HCT116 (cell line): ENCODE data around the gene RPL14.
"Not testable (repeated sequence)": the region's sequence is repeated elsewhere in the genome, so short reads cannot be mapped to it uniquely, and the experiment has no call there.

ENCODE experiments used
- EZH2 ChIP-seq: fragments of 200-600 bp; sonication (generic); IDR thresholded peaks from 2 replicates; pipeline ENCODE4 v1.6.1; 2017; ENCODE audit warnings: antibody characterized with exemption, mixed run types
- POLR2A ChIP-seq: IDR thresholded peaks from 2 replicates; pipeline ENCODE4 v1.7.0; 2011; ENCODE audit warnings: borderline replicate concordance; ENCODE audit not compliant: insufficient read depth, insufficient read length; ENCODE audit errors: extremely low read depth
- POLR2AphosphoS5 ChIP-seq: IDR thresholded peaks from 2 replicates; pipeline ENCODE4 v1.6.1; 2011; ENCODE audit warnings: mild to moderate bottlenecking, low read depth, low read length, moderate library complexity
- RAD21 ChIP-seq: IDR thresholded peaks from 2 replicates; pipeline ENCODE4 v1.6.1; 2012; ENCODE audit warnings: low read depth, mild to moderate bottlenecking
- TF ChIP-seq, protein P1 (sequence below), 3 experiments: fragments of 200-600 bp in 1 of 3; sonication (generic) in 1 of 3; IDR thresholded peaks in 2 of 3; conservative IDR thresholded peaks in 1 of 3; 2 replicates each; pipeline ENCODE4 v1.5.1; 2012 to 2017; ENCODE audit warnings: low read depth in 2 of 3, low read length in 2 of 3, antibody characterized with exemption in 1 of 3, borderline replicate concordance in 1 of 3, control low read depth in 1 of 3, mild to moderate bottlenecking in 1 of 3, mixed read lengths in 1 of 3, mixed run types in 1 of 3, moderate library complexity in 1 of 3; ENCODE audit not compliant: insufficient read depth in 1 of 3
- TF ChIP-seq, protein P2 (sequence below): IDR thresholded peaks from 2 replicates; pipeline ENCODE4 v1.6.1; 2012

DNA sequence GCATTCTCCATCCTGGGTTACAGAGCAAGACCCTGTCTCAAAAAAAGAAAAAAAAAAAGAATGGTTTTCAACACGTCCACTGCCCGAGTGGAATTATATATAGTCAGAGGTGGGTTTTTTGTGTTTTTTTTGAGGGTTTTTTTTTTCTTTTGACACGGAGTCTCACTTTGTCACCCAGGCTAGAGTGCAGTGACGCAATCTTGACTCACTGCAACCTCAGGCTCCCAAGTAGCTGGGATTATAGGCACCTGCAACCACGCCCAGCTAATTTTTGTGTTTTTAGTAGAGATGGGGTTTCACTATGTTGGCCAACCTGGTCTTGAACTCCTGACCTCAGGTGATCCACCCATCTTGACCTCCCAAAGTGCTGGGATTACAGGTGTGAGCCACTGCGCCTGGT lies 3.3 kb downstream of the RPL14 start:
- not testable (repeated sequence) for TF ChIP-seq POLR2A, RAD21, EZH2, POLR2AphosphoS5
- TF ChIP-seq, protein P1, sequence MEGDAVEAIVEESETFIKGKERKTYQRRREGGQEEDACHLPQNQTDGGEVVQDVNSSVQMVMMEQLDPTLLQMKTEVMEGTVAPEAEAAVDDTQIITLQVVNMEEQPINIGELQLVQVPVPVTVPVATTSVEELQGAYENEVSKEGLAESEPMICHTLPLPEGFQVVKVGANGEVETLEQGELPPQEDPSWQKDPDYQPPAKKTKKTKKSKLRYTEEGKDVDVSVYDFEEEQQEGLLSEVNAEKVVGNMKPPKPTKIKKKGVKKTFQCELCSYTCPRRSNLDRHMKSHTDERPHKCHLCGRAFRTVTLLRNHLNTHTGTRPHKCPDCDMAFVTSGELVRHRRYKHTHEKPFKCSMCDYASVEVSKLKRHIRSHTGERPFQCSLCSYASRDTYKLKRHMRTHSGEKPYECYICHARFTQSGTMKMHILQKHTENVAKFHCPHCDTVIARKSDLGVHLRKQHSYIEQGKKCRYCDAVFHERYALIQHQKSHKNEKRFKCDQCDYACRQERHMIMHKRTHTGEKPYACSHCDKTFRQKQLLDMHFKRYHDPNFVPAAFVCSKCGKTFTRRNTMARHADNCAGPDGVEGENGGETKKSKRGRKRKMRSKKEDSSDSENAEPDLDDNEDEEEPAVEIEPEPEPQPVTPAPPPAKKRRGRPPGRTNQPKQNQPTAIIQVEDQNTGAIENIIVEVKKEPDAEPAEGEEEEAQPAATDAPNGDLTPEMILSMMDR (IDR thresholded peaks at IDR 0.05 in 2 of 3, conservative IDR thresholded peaks at IDR 0.05 in 1 of 3; ENCODE audit: borderline replicate concordance in 1 of 3, insufficient read depth in 1 of 3, low read depth in 2 of 3, low read length in 2 of 3) = not testable (repeated sequence)
- TF ChIP-seq, protein P2, sequence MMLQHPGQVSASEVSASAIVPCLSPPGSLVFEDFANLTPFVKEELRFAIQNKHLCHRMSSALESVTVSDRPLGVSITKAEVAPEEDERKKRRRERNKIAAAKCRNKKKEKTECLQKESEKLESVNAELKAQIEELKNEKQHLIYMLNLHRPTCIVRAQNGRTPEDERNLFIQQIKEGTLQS = not testable (repeated sequence)
